ENCODE results near the gene ANTXR1.

ANTXR1 gene

GRCh38 chr2:69033461-69034095 lies 20.6 kb downstream of the ANTXR1 start:
- DNase-seq (ENCODE audit: low spot score): no peak

- DNase-seq (ENCODE audit: low spot score): no peak
These were observed 21.1 kb downstream of the ANTXR1 start for GRCh38 chr2:69034122-69034521.

- no peak for DNase-seq (ENCODE audit: low spot score)
These were observed 21.9 kb downstream of the ANTXR1 start for GRCh38 chr2:69034845-69035244.

DNA sequence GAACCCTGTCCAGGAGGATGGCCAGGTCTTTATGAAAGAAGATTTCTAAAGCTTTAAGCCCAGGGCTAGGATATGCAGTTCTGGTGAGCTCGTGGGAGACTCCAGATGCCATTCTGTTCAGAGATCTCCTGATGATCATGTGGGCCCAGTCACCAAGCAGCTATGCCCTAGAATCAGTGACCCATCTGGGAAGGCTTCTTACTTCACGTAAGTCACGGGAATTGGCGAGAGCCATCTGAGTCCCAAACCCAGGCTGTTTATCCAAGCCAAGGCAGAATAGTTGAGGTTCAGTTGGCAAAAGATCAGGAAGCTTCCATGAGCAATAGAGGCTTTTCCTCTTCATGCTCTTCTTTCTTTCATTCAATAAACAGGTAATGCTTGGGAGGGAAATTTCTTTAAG lies 23.9 kb downstream of the ANTXR1 start:
- no peak for DNase-seq (ENCODE audit: low spot score)

GRCh38 chr2:69041214-69041613 lies 28.2 kb downstream of the ANTXR1 start:
- no peak for DNase-seq (ENCODE audit: low spot score)

GRCh38 chr2:69043736-69044400 lies 30.9 kb downstream of the ANTXR1 start:
- no peak for DNase-seq (ENCODE audit: low spot score)

DNA sequence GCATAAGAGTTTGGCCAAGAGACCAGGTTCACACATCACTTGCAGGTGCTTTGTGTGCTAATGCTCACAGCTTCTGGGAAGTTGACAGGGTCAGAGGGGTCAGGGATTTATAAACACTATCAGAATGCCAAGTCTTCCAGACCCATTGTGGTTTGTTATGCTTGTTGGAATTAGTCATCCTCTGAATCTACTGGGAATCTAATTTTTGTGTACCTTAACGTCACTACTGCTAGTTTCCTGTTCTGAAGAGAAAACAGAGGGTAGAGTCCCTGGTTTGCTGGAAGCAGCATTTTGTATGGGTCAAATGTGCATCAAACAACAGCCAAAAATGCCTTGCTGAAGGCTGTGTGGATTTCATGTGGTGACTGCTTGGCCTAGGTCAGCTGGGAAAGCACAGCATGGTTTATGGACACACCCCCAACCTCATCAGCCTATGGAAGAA lies 33.3 kb downstream of the ANTXR1 start:
- DNase-seq (ENCODE audit: low spot score): no peak

GRCh38 chr2:69047625-69048145 lies 34.7 kb downstream of the ANTXR1 start:
- DNase-seq (ENCODE audit: low spot score): no peak

DNA sequence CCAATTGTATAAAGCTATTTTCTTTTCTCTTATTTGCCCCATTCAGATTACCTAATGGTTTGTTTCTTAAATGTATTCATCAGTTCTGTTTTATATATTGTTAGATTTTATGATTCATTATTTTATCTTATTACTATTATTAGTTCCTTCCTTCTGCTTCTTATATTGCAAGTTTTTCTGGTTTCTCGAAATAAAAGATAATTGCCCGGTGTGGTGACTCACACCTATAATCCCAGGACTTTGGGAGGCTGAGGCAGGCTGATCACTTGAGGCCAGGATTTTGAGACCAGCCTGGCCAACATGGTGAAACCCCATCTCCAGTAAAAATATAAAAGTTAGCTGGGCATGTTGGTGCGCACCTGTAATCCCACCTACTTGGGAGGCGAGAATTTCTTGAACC lies 37.8 kb downstream of the ANTXR1 start:
- no peak for DNase-seq (ENCODE audit: low spot score)

DNA sequence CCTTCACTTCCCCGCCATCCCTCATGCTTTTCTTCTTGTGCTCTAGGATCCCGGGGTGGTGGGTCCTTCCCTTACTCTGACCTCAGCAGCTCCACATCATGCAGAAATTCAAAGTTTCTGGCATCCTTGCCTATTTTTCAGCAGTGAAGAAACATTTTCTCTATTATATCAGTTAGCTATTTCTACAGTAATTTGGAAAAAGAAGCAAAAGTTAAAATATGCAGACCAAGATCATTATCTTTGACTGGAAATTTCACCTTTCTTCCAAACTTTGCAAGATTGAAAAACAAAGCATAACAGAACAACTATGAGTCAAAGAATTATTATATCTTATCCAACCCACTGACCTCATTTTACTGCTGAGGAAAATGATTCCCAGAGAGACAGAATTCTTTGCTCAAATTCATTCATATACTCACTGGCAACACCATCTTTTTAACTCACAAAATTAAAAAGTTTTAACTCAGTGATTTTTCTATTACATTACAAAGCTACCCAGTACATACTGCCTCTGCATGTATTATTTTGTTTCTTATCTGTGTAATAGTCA lies 40.5 kb downstream of the ANTXR1 start:
- DNase-seq (ENCODE audit: low spot score): no peak

DNA sequence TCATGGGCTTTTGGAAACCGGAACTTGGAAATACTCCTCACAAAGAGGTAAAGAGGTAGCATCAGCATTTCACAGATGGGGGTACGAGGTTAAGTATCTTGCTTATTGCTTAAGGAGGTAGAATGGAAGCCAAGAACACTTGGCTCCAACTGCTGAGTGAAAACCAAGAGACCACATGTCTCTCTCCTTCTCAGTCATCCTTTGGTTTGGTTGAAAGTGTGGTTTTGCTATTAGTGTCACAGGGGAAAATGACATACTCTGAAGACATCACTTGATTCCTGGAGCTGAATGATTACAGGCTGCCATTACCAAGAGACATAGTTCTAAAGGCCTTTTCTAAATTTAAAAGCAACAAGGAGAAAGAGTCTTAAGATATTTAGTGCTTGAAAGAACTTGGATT lies 41.5 kb downstream of the ANTXR1 start:
- no peak for DNase-seq (ENCODE audit: low spot score)

GRCh38 chr2:69055688-69056470 lies 42.9 kb downstream of the ANTXR1 start:
- DNase-seq (ENCODE audit: low spot score): no peak

DNA sequence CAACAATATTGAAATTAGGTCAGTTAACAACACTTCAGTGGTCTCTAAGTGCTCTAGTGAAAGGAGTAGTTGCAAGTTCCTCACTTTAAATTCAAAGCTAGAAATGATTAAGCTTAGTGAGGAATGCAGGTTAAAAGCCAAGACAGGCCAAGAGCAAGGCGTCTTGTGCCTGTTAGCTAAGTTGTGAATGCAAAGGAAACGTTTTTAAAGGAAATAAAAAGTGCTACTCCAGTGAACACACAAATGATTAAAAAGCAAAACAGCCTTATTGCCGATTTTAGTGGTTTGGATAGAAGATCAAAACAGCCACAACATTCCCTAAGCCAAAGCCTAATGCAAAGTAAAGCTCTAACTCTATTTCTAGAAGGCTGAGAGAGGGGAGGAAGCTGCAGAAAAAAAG lies 44.7 kb downstream of the ANTXR1 start:
- no peak for DNase-seq (ENCODE audit: low spot score)

GRCh38 chr2:69059731-69060290 lies 46.8 kb downstream of the ANTXR1 start:
- no peak for DNase-seq (ENCODE audit: low spot score)

DNA sequence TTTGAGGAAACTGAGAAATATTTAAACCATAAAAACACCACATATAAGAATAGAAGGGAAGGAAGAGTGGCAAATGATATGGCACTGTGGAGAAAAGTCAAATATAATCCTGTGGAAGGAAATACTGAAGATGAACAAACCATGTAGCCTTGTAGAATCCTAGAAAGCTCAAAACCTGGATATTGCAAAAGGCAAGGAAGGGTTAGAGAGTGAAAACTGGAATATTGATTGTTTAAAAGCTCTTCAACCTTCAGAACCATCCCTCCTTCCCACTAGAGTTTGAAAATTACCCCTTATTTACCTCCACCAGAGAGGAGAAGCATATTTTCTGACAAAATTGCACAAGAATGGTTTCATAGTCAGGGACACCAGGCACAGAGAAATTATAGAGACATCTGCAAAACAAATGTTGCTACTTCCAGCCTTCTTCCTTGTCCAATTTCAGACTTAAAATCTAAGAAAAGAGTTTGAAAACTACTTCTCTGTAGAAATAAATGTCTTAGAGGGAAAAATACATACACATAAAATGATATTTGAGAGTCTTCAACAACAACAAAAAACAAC lies 48.0 kb downstream of the ANTXR1 start:
- no peak for DNase-seq (ENCODE audit: low spot score)

DNA sequence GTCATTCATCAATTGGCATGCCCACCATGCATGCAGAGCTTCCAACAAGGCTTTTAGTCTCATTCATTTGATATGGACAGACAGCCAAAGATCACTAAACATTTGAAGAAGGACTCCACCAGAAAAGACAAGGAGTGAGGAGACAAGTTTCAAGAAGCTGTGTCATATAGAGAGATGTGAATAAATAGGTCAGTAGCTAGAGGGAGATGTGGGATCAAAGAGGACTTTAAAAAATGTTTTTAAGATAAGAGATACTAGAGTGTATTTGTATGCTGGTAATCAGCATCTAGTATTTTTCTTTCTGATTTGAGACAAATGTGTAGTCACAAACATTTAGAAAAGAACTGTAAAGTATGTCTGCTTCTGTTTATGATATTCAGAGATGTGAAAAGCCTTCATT lies 48.5 kb downstream of the ANTXR1 start:
- DNase-seq (ENCODE audit: low spot score): no peak

GRCh38 chr2:69062307-69062962 lies 49.5 kb downstream of the ANTXR1 start:
- no peak for DNase-seq (ENCODE audit: low spot score)

- no peak for DNase-seq (ENCODE audit: low spot score)
These were observed 52.9 kb downstream of the ANTXR1 start for GRCh38 chr2:69065735-69066336.

DNA sequence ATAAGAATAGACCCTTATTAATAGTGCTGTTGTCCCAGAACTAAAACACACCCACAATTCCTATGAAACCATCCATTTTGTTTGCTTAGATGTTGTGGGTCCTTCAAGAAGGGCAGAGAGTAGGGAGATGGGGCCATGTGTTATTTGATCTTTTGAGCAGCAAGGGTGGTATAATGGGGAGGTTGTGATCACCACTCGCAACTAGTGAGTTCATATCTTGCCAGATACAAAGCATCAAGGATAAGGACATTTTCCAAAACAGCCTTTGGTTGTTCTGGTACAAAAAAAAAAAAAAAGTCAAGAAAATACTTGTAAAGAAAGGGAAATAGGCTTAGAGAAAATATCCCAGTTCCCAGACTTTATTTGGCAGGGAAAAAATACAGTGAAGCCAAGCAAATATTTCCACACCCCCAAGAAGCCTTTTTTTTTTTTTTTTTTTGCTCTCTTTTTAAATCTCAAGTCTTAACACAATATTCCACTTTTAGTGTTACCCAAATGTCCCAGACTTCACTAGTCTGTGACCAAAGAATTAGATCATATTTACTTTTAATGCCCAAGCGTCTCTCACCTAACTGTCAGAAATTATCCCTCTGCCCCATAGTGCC lies 54.1 kb downstream of the ANTXR1 start:
- no peak for DNase-seq (ENCODE audit: low spot score)

GRCh38 chr2:69067866-69068265 lies 54.9 kb downstream of the ANTXR1 start:
- DNase-seq (ENCODE audit: low spot score): no peak

- no peak for DNase-seq (ENCODE audit: low spot score)
These were observed 58.0 kb downstream of the ANTXR1 start for GRCh38 chr2:69070969-69071368.
